Heart left ventricle (tissue), 13 donors: ENCODE results near the gene KCNMA1.

Experiments
- POLR2A ChIP-seq, 2 donors: fragments of 450-650 bp; IDR thresholded peaks; one replicate each; pipeline ENCODE4 v1.6.1; 2017; ENCODE audit warnings: antibody characterized with exemption in 2 of 2, mild to moderate bottlenecking in 2 of 2, moderate library complexity in 2 of 2
- TF ChIP-seq, protein P1 (sequence below), 12 donors: fragments of 200-600 bp; sonication (generic) in 4 of 12; IDR thresholded peaks; one replicate each; pipeline versions ENCODE4 v1.5.0 to v1.8.0; 2018 to 2022; ENCODE audit warnings: antibody characterized with exemption in 12 of 12, mild to moderate bottlenecking in 5 of 12
- donor health status: ischemic (EF 13 %, LVEDD 7.1; RV severe dilation, severe dysfunction).
- donor health status: DM: no; HTN: yes; CAD: no.
- donor health status: DM: no; HTN: no; CAD: no.
- donor health status: ischemic (EF 25% LVEDD 6.9; RV normal size, moderate dysfunction).
- donor health status: ischemic (EF 25% LVEDD 5.7; RV mildly dilated, moderate dysfunction).
- donor health status: ischemic (EF 35%, LVEDD 5.7; RV mildly dilated, moderate dysfunction).
- donor health status: nonischemic (EF 11% LVEDD 7.7; RV severe dilation, severe dysfunction).
- donor health status: DM: yes; HTN: yes; CAD: no.
- donor health status: PGD.
- donor health status: ischemic (EF 29% LVEDD 5.4; RV normal size, mild dysfunction).
- donor health status: nonischemic (EF 23%, LVEDD 6.1; RV moderate dilation, normal function).

DNA sequence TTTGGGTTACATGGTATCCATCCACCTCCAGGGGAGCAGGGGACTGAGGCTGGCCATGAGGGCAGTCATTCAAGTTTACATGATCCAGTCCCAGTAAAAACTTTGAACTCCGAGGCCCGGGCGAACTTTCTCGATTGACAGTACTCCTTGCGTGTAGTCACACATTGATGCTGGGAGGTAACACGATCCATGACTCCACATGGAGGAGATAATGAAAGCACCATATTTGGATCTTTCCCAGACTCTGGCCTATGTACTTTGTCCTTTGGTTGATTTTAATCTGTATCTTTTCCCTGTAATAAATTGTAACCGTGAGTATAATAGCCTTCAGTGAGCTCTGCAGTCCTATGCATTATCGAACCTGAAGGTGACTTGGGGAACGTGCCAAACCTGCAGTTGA is 401.6 kb downstream of the KCNMA1 start:
- TF ChIP-seq, protein P1, sequence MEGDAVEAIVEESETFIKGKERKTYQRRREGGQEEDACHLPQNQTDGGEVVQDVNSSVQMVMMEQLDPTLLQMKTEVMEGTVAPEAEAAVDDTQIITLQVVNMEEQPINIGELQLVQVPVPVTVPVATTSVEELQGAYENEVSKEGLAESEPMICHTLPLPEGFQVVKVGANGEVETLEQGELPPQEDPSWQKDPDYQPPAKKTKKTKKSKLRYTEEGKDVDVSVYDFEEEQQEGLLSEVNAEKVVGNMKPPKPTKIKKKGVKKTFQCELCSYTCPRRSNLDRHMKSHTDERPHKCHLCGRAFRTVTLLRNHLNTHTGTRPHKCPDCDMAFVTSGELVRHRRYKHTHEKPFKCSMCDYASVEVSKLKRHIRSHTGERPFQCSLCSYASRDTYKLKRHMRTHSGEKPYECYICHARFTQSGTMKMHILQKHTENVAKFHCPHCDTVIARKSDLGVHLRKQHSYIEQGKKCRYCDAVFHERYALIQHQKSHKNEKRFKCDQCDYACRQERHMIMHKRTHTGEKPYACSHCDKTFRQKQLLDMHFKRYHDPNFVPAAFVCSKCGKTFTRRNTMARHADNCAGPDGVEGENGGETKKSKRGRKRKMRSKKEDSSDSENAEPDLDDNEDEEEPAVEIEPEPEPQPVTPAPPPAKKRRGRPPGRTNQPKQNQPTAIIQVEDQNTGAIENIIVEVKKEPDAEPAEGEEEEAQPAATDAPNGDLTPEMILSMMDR (IDR thresholded peaks at IDR 0.05) = no peak
- TF ChIP-seq POLR2A (IDR thresholded peaks at IDR 0.05) = no peak
